Measurements from ENCODE around the gene TEX48.

DNA sequence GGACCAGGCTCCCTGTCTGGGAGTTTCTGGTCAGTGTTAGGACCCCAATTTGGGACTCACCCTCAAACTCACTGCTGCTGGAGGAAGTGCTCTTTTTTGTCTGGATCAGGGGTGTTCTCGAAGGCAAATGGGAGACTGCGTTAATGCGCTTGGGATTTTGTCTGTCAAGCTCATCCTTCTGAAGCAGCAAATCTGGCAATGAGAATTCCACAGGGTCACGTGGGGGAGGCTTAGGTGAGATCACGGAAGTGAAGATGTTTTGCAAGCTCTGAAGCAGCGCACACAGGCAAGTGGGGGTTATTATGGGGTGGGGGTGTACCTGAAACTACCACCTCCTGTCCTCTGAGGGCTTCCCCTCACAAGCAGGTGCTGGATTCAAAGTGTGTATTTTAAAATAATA lies 13.8 kb downstream of the TEX48 start:
- TF ChIP-seq, protein P1, sequence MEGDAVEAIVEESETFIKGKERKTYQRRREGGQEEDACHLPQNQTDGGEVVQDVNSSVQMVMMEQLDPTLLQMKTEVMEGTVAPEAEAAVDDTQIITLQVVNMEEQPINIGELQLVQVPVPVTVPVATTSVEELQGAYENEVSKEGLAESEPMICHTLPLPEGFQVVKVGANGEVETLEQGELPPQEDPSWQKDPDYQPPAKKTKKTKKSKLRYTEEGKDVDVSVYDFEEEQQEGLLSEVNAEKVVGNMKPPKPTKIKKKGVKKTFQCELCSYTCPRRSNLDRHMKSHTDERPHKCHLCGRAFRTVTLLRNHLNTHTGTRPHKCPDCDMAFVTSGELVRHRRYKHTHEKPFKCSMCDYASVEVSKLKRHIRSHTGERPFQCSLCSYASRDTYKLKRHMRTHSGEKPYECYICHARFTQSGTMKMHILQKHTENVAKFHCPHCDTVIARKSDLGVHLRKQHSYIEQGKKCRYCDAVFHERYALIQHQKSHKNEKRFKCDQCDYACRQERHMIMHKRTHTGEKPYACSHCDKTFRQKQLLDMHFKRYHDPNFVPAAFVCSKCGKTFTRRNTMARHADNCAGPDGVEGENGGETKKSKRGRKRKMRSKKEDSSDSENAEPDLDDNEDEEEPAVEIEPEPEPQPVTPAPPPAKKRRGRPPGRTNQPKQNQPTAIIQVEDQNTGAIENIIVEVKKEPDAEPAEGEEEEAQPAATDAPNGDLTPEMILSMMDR (IDR thresholded peaks at IDR 0.05; ENCODE audit: low read depth, low read length): no peak
- TF ChIP-seq, protein P2, sequence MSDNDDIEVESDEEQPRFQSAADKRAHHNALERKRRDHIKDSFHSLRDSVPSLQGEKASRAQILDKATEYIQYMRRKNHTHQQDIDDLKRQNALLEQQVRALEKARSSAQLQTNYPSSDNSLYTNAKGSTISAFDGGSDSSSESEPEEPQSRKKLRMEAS (IDR thresholded peaks at IDR 0.05; ENCODE audit: low read depth, low read length): no peak

All from NB4 (cell line).